ENCODE data around the gene BTBD17.

Gene BTBD17

DNA sequence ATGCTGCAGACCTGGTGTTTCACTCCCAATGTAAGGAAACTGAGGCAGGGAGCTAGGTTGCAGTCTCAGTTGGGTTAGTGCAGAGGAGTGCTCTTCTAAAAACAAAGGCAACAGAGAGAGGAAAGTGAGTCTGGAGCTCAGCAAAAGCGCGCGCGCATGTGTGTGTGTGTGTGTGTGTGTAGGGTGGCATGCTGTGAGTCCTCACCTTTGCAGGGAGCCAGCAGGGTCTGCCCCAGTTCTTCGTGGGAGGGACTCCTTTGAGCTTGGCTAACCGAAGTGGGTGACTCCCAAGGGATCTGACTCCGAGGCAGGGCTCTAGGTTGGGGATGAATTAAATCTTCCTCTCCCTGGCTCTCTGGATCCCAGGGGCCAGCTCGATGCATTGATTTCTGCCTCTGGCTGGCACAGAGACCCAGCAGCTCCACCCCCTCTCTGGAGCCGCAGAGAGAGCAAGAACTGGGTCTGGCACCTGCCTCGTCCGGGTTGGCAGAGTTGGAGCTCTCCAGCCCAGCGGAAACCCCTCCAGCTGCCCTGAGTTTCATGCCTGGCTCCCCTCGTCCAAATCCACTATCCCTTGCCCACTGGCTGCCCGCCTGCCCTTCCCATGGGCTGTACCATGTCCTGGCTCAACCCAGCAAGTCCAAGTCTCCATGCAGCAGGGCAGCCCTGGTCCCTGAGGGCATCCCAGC is 1.3 kb upstream of the BTBD17 start:
- DNase-seq (ENCODE audit: low spot score) = no peak
- CTCF ChIA-PET = interaction anchor here (0.6 to 2.4 kb wide), 8 partner anchors 10 to 585 kb away, joined by 3 to 10 read pairs (median 5); no protein-coding TSS in a partner anchor
- POLR2A ChIA-PET (ENCODE audit: low non-redundant PET) = interaction anchor here (0.5 kb wide), 1 partner anchor 14 kb away, joined by 3 read pairs; no protein-coding TSS in a partner anchor
- TF ChIP-seq, protein P1, sequence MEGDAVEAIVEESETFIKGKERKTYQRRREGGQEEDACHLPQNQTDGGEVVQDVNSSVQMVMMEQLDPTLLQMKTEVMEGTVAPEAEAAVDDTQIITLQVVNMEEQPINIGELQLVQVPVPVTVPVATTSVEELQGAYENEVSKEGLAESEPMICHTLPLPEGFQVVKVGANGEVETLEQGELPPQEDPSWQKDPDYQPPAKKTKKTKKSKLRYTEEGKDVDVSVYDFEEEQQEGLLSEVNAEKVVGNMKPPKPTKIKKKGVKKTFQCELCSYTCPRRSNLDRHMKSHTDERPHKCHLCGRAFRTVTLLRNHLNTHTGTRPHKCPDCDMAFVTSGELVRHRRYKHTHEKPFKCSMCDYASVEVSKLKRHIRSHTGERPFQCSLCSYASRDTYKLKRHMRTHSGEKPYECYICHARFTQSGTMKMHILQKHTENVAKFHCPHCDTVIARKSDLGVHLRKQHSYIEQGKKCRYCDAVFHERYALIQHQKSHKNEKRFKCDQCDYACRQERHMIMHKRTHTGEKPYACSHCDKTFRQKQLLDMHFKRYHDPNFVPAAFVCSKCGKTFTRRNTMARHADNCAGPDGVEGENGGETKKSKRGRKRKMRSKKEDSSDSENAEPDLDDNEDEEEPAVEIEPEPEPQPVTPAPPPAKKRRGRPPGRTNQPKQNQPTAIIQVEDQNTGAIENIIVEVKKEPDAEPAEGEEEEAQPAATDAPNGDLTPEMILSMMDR (conservative IDR thresholded peaks at IDR 0.05; ENCODE audit: low read depth) = no peak
- H3K27ac ChIP-seq = no peak overlapping the region

GRCh38 chr17:74362069-74362405 is 369 bp upstream of the BTBD17 start:
- ChIA-PET CTCF (interaction anchor here (1.0 to 2.4 kb wide), 6 partner anchors 17 to 159 kb away, joined by 3 to 10 read pairs (median 4); partner anchors contain the start of gene RPL38), POLR2A (ENCODE audit: low non-redundant PET) (no interaction called here)
- no peak for DNase-seq (ENCODE audit: low spot score)
- TF ChIP-seq, protein P1 (conservative IDR thresholded peaks at IDR 0.05; ENCODE audit: low read depth) = no peak
- H3K27ac ChIP-seq = no peak overlapping the region

- no peak overlapping the region for H3K27ac ChIP-seq
- TF ChIP-seq, protein P1 (conservative IDR thresholded peaks at IDR 0.05; ENCODE audit: low read depth) = no peak
- CTCF ChIA-PET = interaction anchor here (0.6 to 2.4 kb wide), 7 partner anchors 9 to 100 kb away, joined by 3 to 10 read pairs (median 5); no protein-coding TSS in a partner anchor
Measured at GRCh38 chr17:74360899-74361229, 804 bp downstream of the BTBD17 start.

DNA sequence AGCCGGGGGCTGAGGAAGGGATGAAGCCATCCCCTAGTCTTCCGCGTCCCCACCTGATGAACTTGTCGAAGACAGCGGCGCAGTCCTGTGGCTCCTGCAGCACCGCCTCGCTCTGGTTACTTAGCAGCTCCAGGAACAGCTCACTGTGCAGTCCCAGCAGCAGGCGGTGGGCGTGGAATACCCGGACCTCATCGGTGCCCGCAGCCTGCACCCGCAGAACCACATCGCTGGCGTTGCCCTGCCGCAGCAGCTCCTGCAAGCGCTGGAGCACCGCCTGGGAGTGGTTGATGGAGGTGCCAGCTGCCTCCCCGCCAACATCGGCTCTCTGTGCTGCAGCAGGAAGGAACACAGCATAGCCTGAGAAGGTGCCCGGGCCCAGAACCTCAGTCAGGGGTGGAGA is 1.8 kb downstream of the BTBD17 start:
- ChIA-PET POLR2A (ENCODE audit: low non-redundant PET) (no interaction called here), CTCF (interaction anchor here (0.9 kb wide), 1 partner anchor 8 kb away, joined by 6 read pairs; no protein-coding TSS in a partner anchor)
- H3K27ac ChIP-seq = no peak overlapping the region
- no peak for DNase-seq (ENCODE audit: low spot score)
- TF ChIP-seq, protein P1 (conservative IDR thresholded peaks at IDR 0.05; ENCODE audit: low read depth) = no peak

More at GRCh38 chr17:74360899-74361229, 804 bp downstream of the BTBD17 start:
- POLR2A ChIA-PET (ENCODE audit: low non-redundant PET) = no interaction called here
- no peak for DNase-seq (ENCODE audit: low spot score)

GRCh38 chr17:74358697-74359096 is 3.0 kb downstream of the BTBD17 start:
- H3K27ac ChIP-seq = no peak overlapping the region
- POLR2A ChIA-PET (ENCODE audit: low non-redundant PET) = no interaction called here

GRCh38 chr17:74357466-74357809 is 4.2 kb downstream of the BTBD17 start:
- ChIA-PET CTCF (interaction anchor here (1.2 kb wide), 1 partner anchor 10 kb away, joined by 3 read pairs; the partner anchor contains the start of gene GPR142), POLR2A (ENCODE audit: low non-redundant PET) (interaction anchor here (0.6 kb wide), 1 partner anchor 780 kb away, joined by 4 read pairs; no protein-coding TSS in a partner anchor)
- no peak for DNase-seq (ENCODE audit: low spot score)
- no peak overlapping the region for H3K27ac ChIP-seq
- TF ChIP-seq, protein P1 (conservative IDR thresholded peaks at IDR 0.05; ENCODE audit: low read depth) = no peak

More at GRCh38 chr17:74358697-74359096, 3.0 kb downstream of the BTBD17 start:
- CTCF ChIA-PET = interaction anchor here (0.5 to 0.7 kb wide), 2 partner anchors 39 to 55 kb away, joined by 3 read pairs; no protein-coding TSS in a partner anchor
- no peak for DNase-seq (ENCODE audit: low spot score)
- TF ChIP-seq, protein P1 (conservative IDR thresholded peaks at IDR 0.05; ENCODE audit: low read depth) = no peak

Measured in RWPE1 (cell line).